RWPE1 (cell line): Measurements from ENCODE around the gene HSCB.
"Not testable (repeated sequence)": the region's sequence is repeated elsewhere in the genome, so short reads cannot be mapped to it uniquely, and the experiment has no call there.

Experiments
- CTCF ChIA-PET: fragments of 350-600 bp; sonication (Branson Sonifier 250); formaldehyde crosslinking; extraction: SDS; loops from one replicate; lab custom pipeline; 2021; lab: Yijun Ruan, JAX
- POLR2A ChIA-PET: fragments of 400-600 bp; formaldehyde crosslinking; extraction: SDS; loops from one replicate; lab custom pipeline; 2020; ENCODE audit warnings: antibody characterized with exemption; ENCODE audit not compliant: low non-redundant PET; lab: Yijun Ruan, JAX
- DNase-seq: peaks from one replicate; pipeline ENCODE4 v3.0.0; 2012; ENCODE audit warnings: low spot score
- H3K27ac ChIP-seq: fragments of 450-650 bp; 2 replicates; pipeline ENCODE4 v1.5.1; 2017
- CTCF ChIP-seq: fragments of 450-650 bp; conservative IDR thresholded peaks from 2 replicates; pipeline ENCODE4 v1.5.1; 2017; ENCODE audit warnings: low read depth, mild to moderate bottlenecking

The HSCB gene

GRCh38 chr22:28737701-28738100, 4.1 kb upstream of the HSCB start:
- no peak for TF ChIP-seq CTCF
- no peak for DNase-seq
- ChIA-PET POLR2A (no interaction called here), CTCF (no interaction called here)
- no peak overlapping the region for H3K27ac ChIP-seq

- DNase-seq, CTCF ChIA-PET, POLR2A ChIA-PET: not testable (repeated sequence)
- H3K27ac ChIP-seq: peak overlapping the region; percentile 13; the same call in 1 of the 2 replicates
These were observed 3.0 kb upstream of the HSCB start for GRCh38 chr22:28738876-28739275.

- DNase-seq: no peak
- H3K27ac ChIP-seq: peak overlapping the region; percentile 95
- ChIA-PET CTCF (no interaction called here), POLR2A (no interaction called here)
- no peak for TF ChIP-seq CTCF
These were observed 547 bp upstream of the HSCB start for GRCh38 chr22:28741200-28741784.

- POLR2A ChIA-PET: no interaction called here
- peak overlapping the region; percentile 95 for H3K27ac ChIP-seq
- DNase-seq: no peak
- no peak for TF ChIP-seq CTCF
- CTCF ChIA-PET: no interaction called here
These were observed 723 bp downstream of the HSCB start for GRCh38 chr22:28742562-28742962.

GRCh38 chr22:28743852-28744251, 2.0 kb downstream of the HSCB start:
- peak overlapping the region; percentile 2; the same call in 1 of the 2 replicates for H3K27ac ChIP-seq
- no peak for DNase-seq
- no peak for TF ChIP-seq CTCF
- ChIA-PET CTCF (interaction anchor here (0.6 to 0.7 kb wide), 2 partner anchors 15 to 27 kb away, joined by 3 to 4 read pairs; no protein-coding TSS in a partner anchor), POLR2A (no interaction called here)

- no peak overlapping the region for H3K27ac ChIP-seq
- DNase-seq: no peak
- POLR2A ChIA-PET: no interaction called here
- TF ChIP-seq CTCF: no peak
- CTCF ChIA-PET: no interaction called here
These were observed 8.6 kb downstream of the HSCB start for GRCh38 chr22:28750471-28750881.

- not testable (repeated sequence) for H3K27ac ChIP-seq
These were observed 12.7 kb downstream of the HSCB start for GRCh38 chr22:28754512-28754911.

More at GRCh38 chr22:28754512-28754911, 12.7 kb downstream of the HSCB start:
- POLR2A ChIA-PET, DNase-seq, CTCF ChIA-PET: not testable (repeated sequence)
